Ishikawa (cell line): ENCODE measurements around the gene PAM16.

Experiments used
- CREB1 ChIP-seq: IDR thresholded peaks from 2 replicates; pipeline ENCODE4 v1.6.1; 2012; ENCODE audit warnings: low read depth
- EGR1 ChIP-seq: IDR thresholded peaks from 2 replicates; pipeline ENCODE4 v1.6.1; 2012
- FOXM1 ChIP-seq: IDR thresholded peaks from 2 replicates; pipeline ENCODE4 v1.6.1; 2012; ENCODE audit warnings: low read depth, borderline replicate concordance
- MAX ChIP-seq: IDR thresholded peaks from 2 replicates; pipeline ENCODE4 v1.6.1; 2012
- RAD21 ChIP-seq: IDR thresholded peaks from 2 replicates; pipeline ENCODE4 v1.6.1; 2012; ENCODE audit warnings: low read depth
- REST ChIP-seq: IDR thresholded peaks from 2 replicates; pipeline ENCODE4 v1.6.1; 2012; ENCODE audit warnings: low read depth, mild to moderate bottlenecking
- TAF1 ChIP-seq: IDR thresholded peaks from 2 replicates; pipeline ENCODE4 v1.6.1; 2012; ENCODE audit warnings: low read depth, mild to moderate bottlenecking
- ZBTB7A ChIP-seq: IDR thresholded peaks from 2 replicates; pipeline ENCODE4 v1.6.1; 2012; ENCODE audit warnings: low read depth

- TF ChIP-seq MAX (peak; percentile 77), CREB1 (no peak), ZBTB7A (no peak), FOXM1 (peak; percentile 25; the same call in 1 of the 2 replicates), REST (no peak), EGR1 (peak; percentile 77), TAF1 (no peak), RAD21 (no peak)
These were observed 23.0 kb upstream of the PAM16 start for GRCh38 chr16:4373909-4374742.
